Ectodermal cell (in vitro differentiated cells): Measurements from ENCODE around the gene MAP2K1.
"Not testable (repeated sequence)": the region's sequence is repeated elsewhere in the genome, so short reads cannot be mapped to it uniquely, and the experiment has no call there.

Experiments used
- H3K27ac ChIP-seq: 2 replicates; pipeline ENCODE4 v1.7.0; 2013; ENCODE audit warnings: mild to moderate bottlenecking, low read depth, low read length; ENCODE audit not compliant: insufficient read depth, poor library complexity, severe bottlenecking
- H3K27me3 ChIP-seq: 2 replicates; pipeline ENCODE4 v1.7.0; 2013; ENCODE audit warnings: mild to moderate bottlenecking, low read length; ENCODE audit not compliant: insufficient read depth, control insufficient read depth, poor library complexity, severe bottlenecking
- H3K36me3 ChIP-seq: one replicate; pipeline ENCODE4 v1.7.0; 2013; ENCODE audit warnings: low read length; ENCODE audit not compliant: control insufficient read depth, insufficient read depth
- H3K4me1 ChIP-seq: one replicate; pipeline ENCODE4 v1.7.0; 2013; ENCODE audit warnings: low read length; ENCODE audit not compliant: control insufficient read depth, insufficient read depth
- H3K4me3 ChIP-seq: 2 replicates; pipeline ENCODE4 v1.7.0; 2013; ENCODE audit warnings: low read depth, low read length, control low read depth; ENCODE audit not compliant: insufficient read depth
- H3K9me3 ChIP-seq: 2 replicates; pipeline ENCODE4 v1.7.0; 2013; ENCODE audit warnings: mild to moderate bottlenecking, low read length, moderate library complexity; ENCODE audit not compliant: control insufficient read depth
- WGBS, 2 experiments: methylation state at CpG; one replicate each; pipeline ENCODE4 v1.1.7; 2013; ENCODE audit warnings: missing lambda C conversion rate in 2 of 2; 5-methylcytosine and 5-hydroxymethylcytosine counted together

The MAP2K1 gene

DNA sequence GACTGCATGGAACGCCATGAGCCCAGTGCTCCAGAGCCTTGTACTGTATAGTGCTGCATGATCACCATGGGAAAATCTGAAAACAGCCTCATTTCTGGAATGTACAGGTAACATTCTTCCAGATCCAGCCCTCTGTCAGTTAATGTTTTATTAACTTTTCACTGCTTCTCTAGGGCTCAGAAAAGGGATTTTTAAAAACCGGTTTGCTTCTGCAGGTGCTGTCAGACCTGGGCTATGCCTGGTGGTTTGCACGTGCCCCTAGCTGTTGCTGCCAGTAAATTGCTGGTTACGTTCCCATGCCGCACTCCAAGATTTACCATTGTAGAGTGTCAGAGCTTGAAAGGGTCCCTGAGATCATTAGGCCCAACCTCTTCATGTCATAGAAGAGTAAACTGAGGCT is 101.8 kb downstream of the MAP2K1 start:
- no peaks in the 10 kb centered on the region for H3K4me1 ChIP-seq
- H3K36me3 ChIP-seq, result peaks cover 23% of the 10 kb centered on the region
- H3K9me3 ChIP-seq, result no peaks in the 10 kb centered on the region
- no peak overlapping the region for H3K27ac ChIP-seq
- WGBS, 2 experiments, result 93 to 98% methylated on average over 5 of the region's 5 CpGs
- H3K27me3 ChIP-seq, result no peaks in the 10 kb centered on the region
- H3K4me3 ChIP-seq, result no peak overlapping the region

DNA sequence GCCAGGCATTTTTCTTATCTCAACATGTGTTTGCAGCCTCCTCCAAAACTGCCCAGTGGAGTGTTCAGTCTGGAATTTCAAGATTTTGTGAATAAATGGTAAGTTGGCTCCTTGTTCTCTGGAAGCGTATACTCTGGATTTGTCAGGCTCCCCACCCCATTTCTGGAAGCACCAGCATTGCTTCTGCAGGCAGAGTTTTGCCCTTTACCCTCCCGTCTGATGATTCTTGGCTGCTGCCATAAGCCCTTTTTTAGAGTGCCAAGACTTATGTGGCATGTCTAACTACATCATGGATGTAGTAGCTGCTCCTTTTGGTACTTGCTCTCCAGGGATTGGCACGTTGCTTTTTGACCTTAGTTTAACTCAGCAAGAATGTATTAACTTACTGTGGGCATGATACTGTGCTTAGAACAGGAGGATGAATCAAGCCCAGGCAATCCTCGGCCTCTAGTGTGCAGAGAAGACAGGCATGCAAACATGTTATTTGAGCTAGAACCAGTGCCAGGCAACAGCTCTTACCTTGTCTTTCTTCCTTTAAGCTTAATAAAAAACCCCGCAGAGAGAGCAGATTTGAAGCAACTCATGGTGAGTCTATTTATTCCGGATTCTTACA is 102.6 kb downstream of the MAP2K1 start:
- Histone ChIP-seq H3K9me3 (no peaks in the 10 kb centered on the region), H3K27ac (no peak overlapping the region), H3K27me3 (no peaks in the 10 kb centered on the region), H3K4me3 (no peak overlapping the region), H3K4me1 (no peaks in the 10 kb centered on the region), H3K36me3 (peaks cover 23% of the 10 kb centered on the region)
- WGBS, 2 experiments, result 94 to 97% methylated on average over 6 of the region's 6 CpGs

DNA sequence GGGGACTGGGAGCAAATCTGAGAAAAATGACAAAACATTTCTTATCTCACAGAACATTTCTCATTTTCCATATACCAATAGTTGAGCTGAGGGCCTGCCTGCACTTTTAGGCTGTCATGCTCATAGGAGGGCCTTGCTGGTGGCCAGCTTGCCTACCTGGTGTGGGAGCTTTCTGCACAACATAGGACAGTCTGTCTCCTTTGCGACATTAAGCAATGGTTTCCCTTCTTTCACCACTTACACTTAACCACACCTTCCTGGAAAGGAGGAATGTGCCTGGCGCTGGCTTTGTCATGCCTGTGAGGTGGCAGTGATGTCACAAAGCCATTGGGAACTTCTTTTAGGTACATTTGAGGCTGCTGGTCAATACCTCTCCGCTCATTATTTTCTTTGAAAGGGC is 105.1 kb downstream of the MAP2K1 start:
- no peaks in the 10 kb centered on the region for H3K27me3 ChIP-seq
- H3K27ac ChIP-seq, result no peak overlapping the region
- no peaks in the 10 kb centered on the region for H3K9me3 ChIP-seq
- H3K36me3 ChIP-seq, result peaks cover 19% of the 10 kb centered on the region
- WGBS, 2 experiments, result 94 to 95% methylated on average over 3 of the region's 3 CpGs
- H3K4me1 ChIP-seq, result peaks cover 2% of the 10 kb centered on the region
- no peak overlapping the region for H3K4me3 ChIP-seq

DNA sequence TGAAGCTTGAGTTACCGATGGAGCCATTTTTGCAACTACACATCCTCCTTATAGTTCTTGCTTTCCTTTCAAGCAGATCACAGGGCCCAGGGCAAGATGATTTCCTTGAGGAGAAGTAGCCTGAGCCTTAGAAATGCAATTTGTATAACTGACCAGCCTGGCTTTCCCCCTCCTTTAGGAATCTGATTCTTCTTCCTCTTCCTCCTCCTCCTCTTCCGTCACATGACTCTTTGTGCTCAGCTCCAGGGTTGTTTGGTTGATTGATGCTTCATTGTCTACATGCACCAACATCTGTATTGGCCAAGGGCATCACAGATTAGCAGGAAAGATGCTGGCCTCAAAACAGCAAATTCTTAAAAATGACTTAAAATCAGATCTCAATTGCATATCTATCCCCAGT is 107.5 kb downstream of the MAP2K1 start:
- no peak overlapping the region for H3K27ac ChIP-seq

DNA sequence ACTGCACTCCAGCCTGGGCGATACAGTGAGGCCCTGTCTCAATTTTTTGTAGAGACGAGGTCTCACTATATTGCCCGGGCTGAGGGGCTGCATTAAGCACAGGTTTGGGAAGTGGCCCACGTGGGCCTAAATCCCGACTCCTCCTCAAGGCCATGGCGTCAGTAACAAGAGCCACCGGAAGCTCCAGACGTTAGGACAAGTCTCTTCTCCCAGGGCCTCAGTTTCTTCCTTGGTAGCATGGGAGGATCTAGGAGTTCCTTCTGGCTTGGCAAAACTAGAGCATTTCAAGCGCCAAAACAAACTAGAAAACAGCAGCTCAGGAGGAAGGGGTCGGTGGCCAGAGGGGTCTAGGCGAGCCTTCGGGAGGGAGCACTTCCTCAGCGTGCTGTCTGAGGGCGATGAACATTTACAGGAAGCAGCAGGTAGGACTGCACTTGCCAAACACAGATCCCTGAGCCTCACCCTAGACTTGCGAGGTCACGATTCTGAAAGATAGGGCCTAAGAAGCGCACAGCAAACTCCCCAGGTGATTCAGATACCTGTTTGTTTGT is 110.3 kb downstream of the MAP2K1 start:
- peak overlapping the region; percentile 55 for H3K4me3 ChIP-seq
- H3K4me1 ChIP-seq, result peaks cover 4% of the 10 kb centered on the region
- peaks cover 41% of the 10 kb centered on the region for H3K36me3 ChIP-seq
- peak overlapping the region; percentile 59 for H3K27ac ChIP-seq
- no peaks in the 10 kb centered on the region for H3K9me3 ChIP-seq
- no peaks in the 10 kb centered on the region for H3K27me3 ChIP-seq
- 50 to 54% methylated on average over 17 of the region's 17 CpGs for WGBS, 2 experiments

More for the DNA sequence above, 107.5 kb downstream of the MAP2K1 start:
- Histone ChIP-seq H3K36me3 (peaks cover 19% of the 10 kb centered on the region), H3K4me1 (peaks cover 4% of the 10 kb centered on the region), H3K27me3 (no peaks in the 10 kb centered on the region), H3K4me3 (no peak overlapping the region), H3K9me3 (no peaks in the 10 kb centered on the region)
- WGBS, 2 experiments, result 95 to 100% methylated on average over 2 of the region's 2 CpGs

- 12% methylated on average over 43 of the region's 43 CpGs for WGBS, 2 experiments
- H3K36me3 ChIP-seq, result peaks cover 47% of the 10 kb centered on the region
- no peaks in the 10 kb centered on the region for H3K9me3 ChIP-seq
- peaks cover 9% of the 10 kb centered on the region for H3K4me1 ChIP-seq
- H3K27ac ChIP-seq, result peak within 1 kb of the TSS; percentile 61
- no peaks in the 10 kb centered on the region for H3K27me3 ChIP-seq
- H3K4me3 ChIP-seq, result peak within 1 kb of the TSS; percentile 55
Measured at GRCh38 chr15:66497502-66498455, 111.1 kb downstream of the MAP2K1 start, which contains the start of gene SNAPC5. Gene SNAPC5, minus strand, starts transcription at chr15:66497762. Its CDS starts 31 bp downstream, at chr15:66497731.

DNA sequence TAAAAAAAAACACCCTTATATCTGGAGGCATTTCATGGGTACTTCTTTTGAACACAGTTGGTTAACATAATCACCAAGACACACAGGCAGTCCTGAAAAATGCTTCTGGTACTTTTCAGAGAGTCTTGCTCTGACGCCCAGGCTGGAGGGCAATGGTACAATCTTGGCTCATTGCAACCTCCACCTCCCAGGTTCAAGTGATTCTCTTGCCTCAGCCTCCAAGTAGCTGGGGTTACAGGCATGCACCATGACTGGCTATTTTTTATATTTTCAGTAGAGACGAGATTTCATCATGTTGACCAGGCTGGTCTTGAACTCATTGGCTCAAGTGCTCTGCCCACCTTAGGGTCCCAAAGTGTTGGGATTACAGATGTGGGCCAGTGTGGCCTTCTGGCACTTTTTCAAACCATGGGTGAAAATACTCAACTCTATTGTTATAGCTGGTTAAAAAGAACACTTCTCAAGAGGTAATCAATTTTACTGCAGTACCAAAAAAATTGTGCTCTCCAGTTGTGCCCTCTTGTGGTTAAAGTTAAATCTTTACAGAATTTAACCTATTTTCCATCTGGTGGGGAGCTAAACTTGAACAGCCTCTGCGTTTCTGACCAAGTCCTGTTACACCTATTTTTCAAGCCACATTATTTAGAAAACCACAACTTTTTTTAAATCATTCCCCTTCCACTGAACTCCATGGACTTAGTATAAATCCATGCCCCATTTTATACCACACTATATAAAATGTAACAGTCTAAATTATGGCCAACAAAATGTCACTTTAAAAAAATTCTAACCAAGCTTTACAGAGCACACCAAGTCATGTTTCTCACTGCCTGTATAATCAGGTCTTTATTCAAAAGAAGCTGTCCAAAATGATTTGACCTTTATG is 112.0 kb downstream of the MAP2K1 start:
- no peak overlapping the region for H3K4me3 ChIP-seq
- no peaks in the 10 kb centered on the region for H3K9me3 ChIP-seq
- 87 to 88% methylated on average over 3 of the region's 3 CpGs for WGBS, 2 experiments
- H3K36me3 ChIP-seq, result peaks cover 47% of the 10 kb centered on the region
- H3K27me3 ChIP-seq, result no peaks in the 10 kb centered on the region
- peaks cover 16% of the 10 kb centered on the region for H3K4me1 ChIP-seq
- H3K27ac ChIP-seq, result peak overlapping the region; percentile 5

GRCh38 chr15:66500346-66500745 is 113.6 kb downstream of the MAP2K1 start:
- H3K4me1 ChIP-seq, result peaks cover 16% of the 10 kb centered on the region
- H3K9me3 ChIP-seq, H3K27me3 ChIP-seq, H3K4me3 ChIP-seq, H3K27ac ChIP-seq: not testable (repeated sequence)
- peaks cover 43% of the 10 kb centered on the region for H3K36me3 ChIP-seq
- 93 to 96% methylated on average over 7 of the region's 7 CpGs for WGBS, 2 experiments

DNA sequence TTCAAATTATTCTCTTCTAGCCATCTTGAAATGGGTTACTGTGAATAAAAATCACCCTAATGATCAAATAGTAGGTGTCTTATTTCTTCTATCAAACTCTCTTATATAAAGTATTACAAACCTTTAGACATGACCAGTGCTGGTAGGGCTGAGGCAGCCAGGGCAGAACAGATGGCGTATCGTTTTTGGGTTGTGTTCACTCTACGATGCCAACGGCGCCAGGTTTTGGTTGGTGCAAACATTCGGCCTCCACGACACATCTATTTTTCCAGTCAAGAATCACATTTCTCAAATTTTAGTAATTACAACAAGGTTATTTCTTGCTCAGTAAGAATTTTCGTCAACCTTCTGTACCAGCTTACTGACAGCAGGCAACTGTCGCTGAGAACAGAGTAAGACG is 115.8 kb downstream of the MAP2K1 start:
- WGBS, 2 experiments, result 92 to 93% methylated on average over 10 of the region's 10 CpGs

More for the DNA sequence above, 115.8 kb downstream of the MAP2K1 start:
- Histone ChIP-seq H3K4me3 (peak overlapping the region; percentile 81), H3K4me1 (peaks cover 12% of the 10 kb centered on the region), H3K9me3 (no peaks in the 10 kb centered on the region), H3K36me3 (peaks cover 43% of the 10 kb centered on the region), H3K27me3 (no peaks in the 10 kb centered on the region), H3K27ac (no peak overlapping the region)
